GM12892 (cell line): ENCODE data around the gene TXNDC2.

ENCODE experiments used
- POLR2A ChIP-seq: IDR thresholded peaks from 2 replicates; pipeline ENCODE4 v1.6.1; 2011; ENCODE audit warnings: low read depth, low read length, control low read depth
- POLR2AphosphoS5 ChIP-seq: IDR thresholded peaks from 2 replicates; pipeline ENCODE4 v1.6.1; 2011; ENCODE audit warnings: low read depth, low read length, control low read depth

GRCh38 chr18:9866627-9867026 lies 19.1 kb upstream of the TXNDC2 start:
- TF ChIP-seq POLR2A (no peak), POLR2AphosphoS5 (no peak)
